ENCODE measurements around the gene CREG1. TPM values are rescaled to one million over a fixed set of nuclear protein-coding genes. Genes with fewer than 3 reads are reported as not detected.

Gene CREG1
- total and polyA plus RNA-seq, 2 of the 8 experiments (the other 6 are each of a cell fraction or from before 2014, with no cell fraction given) = 29.8 to 30.1 TPM

DNA sequence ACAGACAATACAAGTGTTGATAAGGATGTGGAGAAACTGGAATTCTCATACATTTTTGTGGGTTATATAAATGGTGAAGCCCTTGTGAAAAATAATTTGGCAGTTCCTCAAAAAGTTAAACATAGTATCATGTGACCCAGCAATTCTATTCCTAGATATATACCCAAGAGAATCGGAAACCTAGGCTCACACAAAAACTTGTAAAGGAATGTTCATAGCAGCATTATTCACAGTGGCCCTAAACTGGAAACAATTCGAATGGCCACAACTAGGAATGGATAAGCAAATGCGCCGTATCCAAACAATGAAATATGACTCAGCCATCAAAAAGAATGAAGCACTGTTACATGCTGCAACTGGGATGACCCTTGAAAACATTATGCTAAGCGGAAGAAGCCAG, 31.3 kb downstream of the CREG1 start (continued):
- TF ChIP-seq, protein P1, sequence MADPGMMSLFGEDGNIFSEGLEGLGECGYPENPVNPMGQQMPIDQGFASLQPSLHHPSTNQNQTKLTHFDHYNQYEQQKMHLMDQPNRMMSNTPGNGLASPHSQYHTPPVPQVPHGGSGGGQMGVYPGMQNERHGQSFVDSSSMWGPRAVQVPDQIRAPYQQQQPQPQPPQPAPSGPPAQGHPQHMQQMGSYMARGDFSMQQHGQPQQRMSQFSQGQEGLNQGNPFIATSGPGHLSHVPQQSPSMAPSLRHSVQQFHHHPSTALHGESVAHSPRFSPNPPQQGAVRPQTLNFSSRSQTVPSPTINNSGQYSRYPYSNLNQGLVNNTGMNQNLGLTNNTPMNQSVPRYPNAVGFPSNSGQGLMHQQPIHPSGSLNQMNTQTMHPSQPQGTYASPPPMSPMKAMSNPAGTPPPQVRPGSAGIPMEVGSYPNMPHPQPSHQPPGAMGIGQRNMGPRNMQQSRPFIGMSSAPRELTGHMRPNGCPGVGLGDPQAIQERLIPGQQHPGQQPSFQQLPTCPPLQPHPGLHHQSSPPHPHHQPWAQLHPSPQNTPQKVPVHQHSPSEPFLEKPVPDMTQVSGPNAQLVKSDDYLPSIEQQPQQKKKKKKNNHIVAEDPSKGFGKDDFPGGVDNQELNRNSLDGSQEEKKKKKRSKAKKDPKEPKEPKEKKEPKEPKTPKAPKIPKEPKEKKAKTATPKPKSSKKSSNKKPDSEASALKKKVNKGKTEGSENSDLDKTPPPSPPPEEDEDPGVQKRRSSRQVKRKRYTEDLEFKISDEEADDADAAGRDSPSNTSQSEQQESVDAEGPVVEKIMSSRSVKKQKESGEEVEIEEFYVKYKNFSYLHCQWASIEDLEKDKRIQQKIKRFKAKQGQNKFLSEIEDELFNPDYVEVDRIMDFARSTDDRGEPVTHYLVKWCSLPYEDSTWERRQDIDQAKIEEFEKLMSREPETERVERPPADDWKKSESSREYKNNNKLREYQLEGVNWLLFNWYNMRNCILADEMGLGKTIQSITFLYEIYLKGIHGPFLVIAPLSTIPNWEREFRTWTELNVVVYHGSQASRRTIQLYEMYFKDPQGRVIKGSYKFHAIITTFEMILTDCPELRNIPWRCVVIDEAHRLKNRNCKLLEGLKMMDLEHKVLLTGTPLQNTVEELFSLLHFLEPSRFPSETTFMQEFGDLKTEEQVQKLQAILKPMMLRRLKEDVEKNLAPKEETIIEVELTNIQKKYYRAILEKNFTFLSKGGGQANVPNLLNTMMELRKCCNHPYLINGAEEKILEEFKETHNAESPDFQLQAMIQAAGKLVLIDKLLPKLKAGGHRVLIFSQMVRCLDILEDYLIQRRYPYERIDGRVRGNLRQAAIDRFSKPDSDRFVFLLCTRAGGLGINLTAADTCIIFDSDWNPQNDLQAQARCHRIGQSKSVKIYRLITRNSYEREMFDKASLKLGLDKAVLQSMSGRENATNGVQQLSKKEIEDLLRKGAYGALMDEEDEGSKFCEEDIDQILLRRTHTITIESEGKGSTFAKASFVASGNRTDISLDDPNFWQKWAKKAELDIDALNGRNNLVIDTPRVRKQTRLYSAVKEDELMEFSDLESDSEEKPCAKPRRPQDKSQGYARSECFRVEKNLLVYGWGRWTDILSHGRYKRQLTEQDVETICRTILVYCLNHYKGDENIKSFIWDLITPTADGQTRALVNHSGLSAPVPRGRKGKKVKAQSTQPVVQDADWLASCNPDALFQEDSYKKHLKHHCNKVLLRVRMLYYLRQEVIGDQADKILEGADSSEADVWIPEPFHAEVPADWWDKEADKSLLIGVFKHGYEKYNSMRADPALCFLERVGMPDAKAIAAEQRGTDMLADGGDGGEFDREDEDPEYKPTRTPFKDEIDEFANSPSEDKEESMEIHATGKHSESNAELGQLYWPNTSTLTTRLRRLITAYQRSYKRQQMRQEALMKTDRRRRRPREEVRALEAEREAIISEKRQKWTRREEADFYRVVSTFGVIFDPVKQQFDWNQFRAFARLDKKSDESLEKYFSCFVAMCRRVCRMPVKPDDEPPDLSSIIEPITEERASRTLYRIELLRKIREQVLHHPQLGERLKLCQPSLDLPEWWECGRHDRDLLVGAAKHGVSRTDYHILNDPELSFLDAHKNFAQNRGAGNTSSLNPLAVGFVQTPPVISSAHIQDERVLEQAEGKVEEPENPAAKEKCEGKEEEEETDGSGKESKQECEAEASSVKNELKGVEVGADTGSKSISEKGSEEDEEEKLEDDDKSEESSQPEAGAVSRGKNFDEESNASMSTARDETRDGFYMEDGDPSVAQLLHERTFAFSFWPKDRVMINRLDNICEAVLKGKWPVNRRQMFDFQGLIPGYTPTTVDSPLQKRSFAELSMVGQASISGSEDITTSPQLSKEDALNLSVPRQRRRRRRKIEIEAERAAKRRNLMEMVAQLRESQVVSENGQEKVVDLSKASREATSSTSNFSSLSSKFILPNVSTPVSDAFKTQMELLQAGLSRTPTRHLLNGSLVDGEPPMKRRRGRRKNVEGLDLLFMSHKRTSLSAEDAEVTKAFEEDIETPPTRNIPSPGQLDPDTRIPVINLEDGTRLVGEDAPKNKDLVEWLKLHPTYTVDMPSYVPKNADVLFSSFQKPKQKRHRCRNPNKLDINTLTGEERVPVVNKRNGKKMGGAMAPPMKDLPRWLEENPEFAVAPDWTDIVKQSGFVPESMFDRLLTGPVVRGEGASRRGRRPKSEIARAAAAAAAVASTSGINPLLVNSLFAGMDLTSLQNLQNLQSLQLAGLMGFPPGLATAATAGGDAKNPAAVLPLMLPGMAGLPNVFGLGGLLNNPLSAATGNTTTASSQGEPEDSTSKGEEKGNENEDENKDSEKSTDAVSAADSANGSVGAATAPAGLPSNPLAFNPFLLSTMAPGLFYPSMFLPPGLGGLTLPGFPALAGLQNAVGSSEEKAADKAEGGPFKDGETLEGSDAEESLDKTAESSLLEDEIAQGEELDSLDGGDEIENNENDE (IDR thresholded peaks at IDR 0.05; ENCODE audit: insufficient replicate concordance, low read length) = no peak
- TF ChIP-seq CHD1 (IDR thresholded peaks at IDR 0.05; ENCODE audit: low read depth, low read length) (no peak), CREB1 (IDR thresholded peaks at IDR 0.05) (no peak), RNF2 (IDR thresholded peaks at IDR 0.05; ENCODE audit: borderline replicate concordance, low read depth, low read length, missing control alignments, poor library complexity, severe bottlenecking) (no peak), CBX5 (IDR thresholded peaks at IDR 0.05; ENCODE audit: low read depth, low read length) (no peak), GTF2F1 (IDR thresholded peaks at IDR 0.05; ENCODE audit: borderline replicate concordance, low read depth, low read length) (no peak), RAD21 (IDR thresholded peaks at IDR 0.05 in 1 of 2, conservative IDR thresholded peaks at IDR 0.05 in 1 of 2; ENCODE audit: low read depth in 2 of 2, low read length in 2 of 2) (no peak), KDM1A (IDR thresholded peaks at IDR 0.05; ENCODE audit: borderline replicate concordance, low read length) (no peak)

Measured in H1 (cell line).